ENCODE measurements around the gene BCL2L15.

- TF ChIP-seq, protein P1, sequence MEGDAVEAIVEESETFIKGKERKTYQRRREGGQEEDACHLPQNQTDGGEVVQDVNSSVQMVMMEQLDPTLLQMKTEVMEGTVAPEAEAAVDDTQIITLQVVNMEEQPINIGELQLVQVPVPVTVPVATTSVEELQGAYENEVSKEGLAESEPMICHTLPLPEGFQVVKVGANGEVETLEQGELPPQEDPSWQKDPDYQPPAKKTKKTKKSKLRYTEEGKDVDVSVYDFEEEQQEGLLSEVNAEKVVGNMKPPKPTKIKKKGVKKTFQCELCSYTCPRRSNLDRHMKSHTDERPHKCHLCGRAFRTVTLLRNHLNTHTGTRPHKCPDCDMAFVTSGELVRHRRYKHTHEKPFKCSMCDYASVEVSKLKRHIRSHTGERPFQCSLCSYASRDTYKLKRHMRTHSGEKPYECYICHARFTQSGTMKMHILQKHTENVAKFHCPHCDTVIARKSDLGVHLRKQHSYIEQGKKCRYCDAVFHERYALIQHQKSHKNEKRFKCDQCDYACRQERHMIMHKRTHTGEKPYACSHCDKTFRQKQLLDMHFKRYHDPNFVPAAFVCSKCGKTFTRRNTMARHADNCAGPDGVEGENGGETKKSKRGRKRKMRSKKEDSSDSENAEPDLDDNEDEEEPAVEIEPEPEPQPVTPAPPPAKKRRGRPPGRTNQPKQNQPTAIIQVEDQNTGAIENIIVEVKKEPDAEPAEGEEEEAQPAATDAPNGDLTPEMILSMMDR (IDR thresholded peaks at IDR 0.05): no peak
- TF ChIP-seq ZFX (IDR thresholded peaks at IDR 0.05; ENCODE audit: borderline replicate concordance): no peak
These were observed 48.6 kb upstream of the BCL2L15 start for GRCh38 chr1:113935970-113936369.

Measured in 22Rv1 (cell line).